Sigmoid colon (tissue), 4 donors: ENCODE results near the gene SOWAHA.

Experiments
- CTCF ChIP-seq, 4 experiments: fragments of 450-650 bp in 3 of 4; fragments of 200-600 bp in 1 of 4; IDR thresholded peaks; one replicate each; pipeline ENCODE4 v1.5.1; 2016 to 2019; ENCODE audit warnings: antibody characterized with exemption in 4 of 4, mild to moderate bottlenecking in 3 of 4, moderate library complexity in 2 of 4
- EP300 ChIP-seq, 4 donors: sonication (generic); formaldehyde crosslinking; IDR thresholded peaks; one replicate each; pipeline ENCODE4 v1.6.1; 2017; ENCODE audit warnings: antibody characterized with exemption in 4 of 4
- POLR2AphosphoS5 ChIP-seq, 4 donors: sonication (generic); formaldehyde crosslinking; IDR thresholded peaks; one replicate each; pipeline ENCODE4 v1.6.1; 2017; ENCODE audit warnings: antibody characterized with exemption in 4 of 4

GRCh38 chr5:132816554-132816953 lies 3.5 kb downstream of the SOWAHA start:
- TF ChIP-seq CTCF (IDR thresholded peaks at IDR 0.05) (no peak), EP300 (IDR thresholded peaks at IDR 0.05) (no peak), POLR2AphosphoS5 (IDR thresholded peaks at IDR 0.05) (no peak)
